TTC549 (cell line): ENCODE data around the gene KCNQ1.

Experiments
- FAIRE-seq: peaks from 2 replicates; lab custom pipeline; 2012; peaks lifted over from hg19 to GRCh38; lab: Jason Lieb, UNC

Gene KCNQ1

DNA sequence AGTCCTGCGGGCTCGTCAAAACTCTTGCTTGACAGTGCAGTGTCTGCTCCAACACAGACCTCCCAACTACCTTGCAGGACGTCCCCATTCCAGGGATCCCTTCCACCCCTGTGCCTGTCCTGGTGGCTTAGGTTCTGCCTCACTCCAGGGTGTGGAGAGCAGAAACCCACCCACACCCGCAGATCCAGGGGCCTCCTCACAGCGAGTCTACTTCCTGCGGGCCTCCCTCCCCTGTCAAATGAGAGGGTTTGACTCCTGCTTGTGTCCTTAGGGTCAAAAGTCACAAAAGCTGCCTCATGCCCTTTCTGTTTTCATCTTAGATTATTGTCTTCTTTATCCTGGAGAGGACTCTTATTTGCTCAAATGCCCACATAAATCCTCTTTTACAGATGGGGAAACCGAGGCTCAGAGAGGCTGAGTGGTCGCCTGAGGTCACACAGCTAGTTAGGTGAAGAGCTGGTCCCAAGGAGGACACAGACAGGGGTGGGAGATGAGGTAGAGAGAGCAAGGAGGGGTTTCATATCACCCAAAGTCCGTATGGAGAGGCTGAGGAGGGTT lies 336.1 kb downstream of the KCNQ1 start:
- FAIRE-seq = no peak

DNA sequence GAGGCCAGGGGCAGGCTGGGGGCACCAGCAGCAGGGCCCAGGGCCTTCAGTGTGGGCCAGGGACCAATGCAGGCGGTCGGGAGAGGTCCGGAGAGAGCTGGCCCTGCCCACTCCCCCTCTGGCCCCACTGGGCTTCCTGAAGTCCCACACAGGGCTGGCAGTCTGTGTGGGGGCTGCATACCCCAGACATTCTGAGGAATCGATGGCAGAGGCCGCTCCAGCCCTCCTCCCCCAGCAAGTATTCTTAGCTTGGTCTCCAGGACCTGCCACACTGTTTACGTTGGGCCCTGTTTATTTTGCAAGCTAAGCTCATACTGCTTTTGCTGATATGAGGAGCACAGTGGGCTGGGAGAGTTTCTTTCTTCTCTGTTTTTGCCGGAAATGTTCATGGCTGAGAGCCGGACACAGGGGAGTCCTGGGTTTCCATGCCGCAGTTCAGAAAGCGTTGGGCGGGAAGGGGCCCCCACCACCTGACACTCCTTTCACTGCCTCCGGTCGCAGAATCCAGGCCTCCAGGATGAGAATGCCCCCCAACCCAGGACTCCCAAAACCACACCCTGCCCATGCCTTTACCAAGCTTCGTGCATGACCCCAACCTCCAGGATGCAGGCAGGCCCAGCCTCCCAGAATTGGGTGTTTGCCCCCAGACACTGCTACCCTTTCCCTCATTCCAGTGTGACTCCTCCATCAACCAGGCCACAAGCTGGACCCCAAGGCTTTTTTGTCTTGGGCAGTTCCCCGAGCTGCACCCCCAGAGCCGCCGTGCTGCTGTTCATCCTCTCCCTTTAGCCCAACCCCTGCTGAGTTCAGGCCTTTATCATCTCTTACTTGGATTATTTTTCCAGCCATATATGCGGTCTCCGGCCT lies 336.8 kb downstream of the KCNQ1 start:
- FAIRE-seq = no peak

DNA sequence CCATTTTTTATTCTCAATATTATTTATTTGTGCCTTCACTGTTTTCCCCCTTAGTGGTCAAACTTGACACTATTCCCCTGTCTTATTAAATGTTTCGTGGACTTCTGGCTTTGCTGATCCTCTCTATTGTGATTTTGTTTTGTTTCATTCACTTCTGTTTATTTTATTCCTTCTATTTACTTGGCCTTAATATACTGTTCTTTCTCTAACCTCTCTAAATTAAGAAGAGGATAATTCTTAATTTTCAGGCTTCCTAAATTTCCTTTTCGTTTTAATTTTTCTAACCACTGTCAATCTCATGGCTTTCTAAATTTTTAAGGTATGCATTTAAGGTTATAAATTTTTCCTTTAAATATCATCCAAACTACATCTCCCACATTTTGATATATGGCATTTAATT lies 338.0 kb downstream of the KCNQ1 start:
- FAIRE-seq = no peak

DNA sequence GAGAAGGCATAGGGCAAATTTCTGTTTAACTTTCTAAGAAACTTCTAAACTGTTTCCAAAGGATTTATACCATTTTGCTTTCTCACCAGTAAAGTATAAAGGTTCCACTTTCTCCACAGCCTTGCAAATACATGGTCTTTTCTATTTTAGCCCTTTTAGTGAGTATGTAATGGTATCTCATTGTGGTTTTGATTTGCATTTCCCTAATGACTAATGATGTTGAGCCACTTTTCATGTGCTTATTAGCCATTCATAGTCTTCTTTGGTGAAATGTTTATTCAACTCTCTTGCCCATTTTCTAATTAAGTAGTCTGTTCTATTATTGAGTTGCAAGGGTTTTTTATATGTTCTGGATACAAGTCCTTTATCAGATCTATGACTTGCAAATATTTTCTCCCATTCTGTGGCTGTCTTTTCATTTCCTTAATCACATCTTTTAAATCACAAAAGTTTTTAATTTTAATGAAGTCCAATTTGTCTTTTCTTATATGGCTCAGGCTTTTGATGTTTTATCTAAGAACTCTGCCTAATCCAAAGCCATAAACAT lies 338.8 kb downstream of the KCNQ1 start:
- FAIRE-seq = no peak

DNA sequence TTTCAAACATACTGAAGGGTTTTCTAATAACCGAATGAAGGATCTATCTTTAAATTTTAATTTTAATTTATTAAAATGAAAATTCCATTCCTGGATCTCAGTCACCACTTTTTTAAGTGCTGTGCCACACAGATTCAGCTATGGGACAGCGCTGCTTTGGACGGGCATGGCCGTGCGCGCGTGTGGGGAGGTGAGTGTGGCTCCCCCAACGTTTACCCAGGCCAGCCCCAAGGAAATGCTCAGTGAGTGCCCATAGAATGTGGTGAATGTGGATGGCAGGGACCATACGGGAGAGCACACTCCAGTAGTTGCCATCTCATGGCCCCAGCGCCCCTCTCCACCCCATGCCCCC lies 343.0 kb downstream of the KCNQ1 start:
- FAIRE-seq = no peak

DNA sequence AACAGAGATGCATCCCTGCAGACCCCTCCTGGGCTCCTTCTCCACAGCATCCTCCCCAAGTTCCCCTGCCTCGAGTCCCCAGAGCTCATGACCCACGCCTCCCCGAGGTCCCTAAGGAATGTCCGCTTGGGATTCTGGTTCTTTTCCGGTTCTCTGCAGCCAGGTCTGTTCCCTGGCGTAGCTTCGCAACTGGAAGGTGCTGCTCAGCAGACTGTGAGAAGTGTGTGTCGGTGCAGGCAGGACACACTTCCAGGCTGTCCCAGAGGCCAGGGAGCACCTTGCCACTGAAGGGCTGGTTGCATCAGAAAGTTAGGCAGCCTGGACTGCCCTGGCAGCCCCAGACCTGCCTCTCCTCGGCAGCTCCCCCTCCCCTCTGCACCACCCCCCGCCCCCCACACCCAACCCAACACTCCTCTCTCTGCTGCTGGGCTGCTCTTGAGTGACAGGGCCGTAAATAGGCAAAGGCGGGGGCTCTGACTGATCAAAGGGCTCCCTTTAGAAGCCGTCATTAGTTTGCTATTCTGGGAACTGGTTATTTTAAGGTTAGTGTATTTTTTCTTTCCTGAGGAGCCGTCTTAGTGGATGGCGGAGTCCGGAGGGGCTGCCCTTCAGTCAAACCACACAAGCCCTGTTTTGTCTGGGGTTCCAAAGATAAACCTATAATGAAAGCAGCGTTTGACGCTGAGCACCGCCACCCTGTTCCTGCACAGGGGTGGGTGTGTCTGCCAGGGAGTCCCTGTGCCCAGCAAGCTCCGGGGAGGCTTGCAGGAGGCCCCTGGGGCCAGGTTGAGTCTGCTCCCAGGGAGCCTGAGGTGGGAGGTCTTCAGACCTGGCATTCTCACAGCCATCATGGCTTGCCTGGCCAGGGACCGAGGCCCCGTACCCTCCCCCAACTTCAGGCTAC lies 343.6 kb downstream of the KCNQ1 start:
- FAIRE-seq = no peak

DNA sequence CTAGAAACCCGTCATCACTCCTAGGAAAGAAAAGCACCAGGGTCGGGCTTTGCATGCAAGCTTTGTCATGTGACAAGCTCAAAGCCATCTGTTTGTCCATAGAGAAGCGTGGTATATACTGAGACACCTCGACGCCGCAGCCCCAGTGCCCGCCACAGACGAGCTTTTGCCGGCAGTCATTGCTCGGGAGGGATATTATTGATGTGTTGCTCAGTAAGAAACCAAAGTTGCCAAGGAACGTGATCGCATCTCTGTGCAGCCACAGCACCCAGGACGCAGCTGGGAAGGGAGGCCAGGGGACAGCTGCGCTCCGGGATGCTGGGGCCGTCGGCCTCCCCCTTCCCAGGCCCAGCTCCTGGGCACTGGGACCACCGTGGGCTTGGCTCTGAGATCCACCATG lies 344.5 kb downstream of the KCNQ1 start:
- FAIRE-seq = no peak

DNA sequence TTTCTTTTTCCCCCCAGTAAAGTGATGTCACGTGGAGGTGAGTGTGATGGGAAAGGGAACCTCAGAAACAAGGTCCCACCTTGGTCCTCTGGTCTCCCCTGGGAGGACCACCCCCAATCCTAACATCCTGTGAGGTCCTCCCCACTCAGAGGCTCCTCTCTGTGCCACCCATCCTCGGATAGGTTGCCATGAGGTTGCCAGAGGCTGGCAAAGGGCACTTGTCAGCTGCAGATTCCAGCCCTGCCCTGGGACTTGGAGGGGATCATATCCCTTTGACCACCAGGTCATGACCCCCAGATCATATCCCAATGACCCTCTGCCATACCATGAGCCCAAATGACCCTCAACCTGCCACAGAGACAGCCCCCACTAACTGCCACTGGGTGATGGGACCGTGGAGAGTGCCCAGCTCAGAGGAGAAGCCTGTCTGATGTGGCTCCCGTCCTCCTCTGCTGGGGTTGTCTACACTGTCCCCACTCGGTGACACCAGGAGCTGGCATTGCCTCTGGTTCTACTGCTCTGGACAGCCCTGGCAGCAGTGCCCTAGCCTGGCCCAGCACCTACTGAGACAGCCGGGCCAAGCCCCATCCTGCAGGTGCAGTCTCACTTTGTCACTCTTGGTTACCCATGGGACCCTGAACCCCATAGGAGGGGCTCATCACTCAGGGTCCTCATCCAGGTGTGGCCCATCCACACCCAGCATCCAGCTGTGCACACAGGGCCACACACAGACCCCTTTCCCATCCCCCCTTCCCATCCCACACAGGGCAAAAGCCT lies 345.2 kb downstream of the KCNQ1 start:
- FAIRE-seq = no peak

DNA sequence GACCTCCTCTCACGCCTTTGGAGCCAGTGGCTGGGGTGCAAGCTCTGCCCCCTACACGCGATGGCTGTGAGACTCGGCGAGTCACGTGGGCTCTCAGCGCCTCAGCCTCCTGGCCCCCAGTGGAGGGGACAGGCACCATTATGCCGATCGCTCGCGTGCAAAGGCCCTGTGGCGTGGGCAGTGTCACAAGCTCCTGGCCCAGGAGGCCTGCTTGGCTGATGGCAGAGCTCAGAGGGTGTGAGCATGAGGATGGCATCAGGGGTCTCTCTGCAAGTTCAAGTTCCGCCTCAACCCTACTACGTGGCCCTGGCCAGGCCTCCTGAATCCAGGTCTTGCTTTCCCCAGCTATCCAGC lies 345.7 kb downstream of the KCNQ1 start:
- FAIRE-seq = no peak

DNA sequence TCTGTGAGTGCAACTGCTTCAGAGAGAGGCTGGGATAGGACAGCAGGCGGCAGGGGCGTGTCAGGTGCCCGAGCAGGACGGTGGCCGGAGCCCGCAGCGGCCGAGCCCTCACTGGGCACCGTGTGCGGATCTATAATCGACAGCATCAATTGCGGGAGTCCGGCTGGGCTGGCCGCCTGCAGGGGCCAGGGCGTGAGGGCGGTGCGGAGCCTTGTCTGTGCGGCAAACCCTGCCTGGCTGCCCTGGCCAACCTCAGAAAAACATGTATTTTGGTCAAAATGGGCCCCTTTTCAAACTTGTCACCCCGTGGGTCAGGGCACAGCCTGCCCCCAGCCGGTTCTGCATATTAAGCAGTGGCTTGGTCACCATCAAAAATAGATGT lies 346.3 kb downstream of the KCNQ1 start:
- no peak for FAIRE-seq

DNA sequence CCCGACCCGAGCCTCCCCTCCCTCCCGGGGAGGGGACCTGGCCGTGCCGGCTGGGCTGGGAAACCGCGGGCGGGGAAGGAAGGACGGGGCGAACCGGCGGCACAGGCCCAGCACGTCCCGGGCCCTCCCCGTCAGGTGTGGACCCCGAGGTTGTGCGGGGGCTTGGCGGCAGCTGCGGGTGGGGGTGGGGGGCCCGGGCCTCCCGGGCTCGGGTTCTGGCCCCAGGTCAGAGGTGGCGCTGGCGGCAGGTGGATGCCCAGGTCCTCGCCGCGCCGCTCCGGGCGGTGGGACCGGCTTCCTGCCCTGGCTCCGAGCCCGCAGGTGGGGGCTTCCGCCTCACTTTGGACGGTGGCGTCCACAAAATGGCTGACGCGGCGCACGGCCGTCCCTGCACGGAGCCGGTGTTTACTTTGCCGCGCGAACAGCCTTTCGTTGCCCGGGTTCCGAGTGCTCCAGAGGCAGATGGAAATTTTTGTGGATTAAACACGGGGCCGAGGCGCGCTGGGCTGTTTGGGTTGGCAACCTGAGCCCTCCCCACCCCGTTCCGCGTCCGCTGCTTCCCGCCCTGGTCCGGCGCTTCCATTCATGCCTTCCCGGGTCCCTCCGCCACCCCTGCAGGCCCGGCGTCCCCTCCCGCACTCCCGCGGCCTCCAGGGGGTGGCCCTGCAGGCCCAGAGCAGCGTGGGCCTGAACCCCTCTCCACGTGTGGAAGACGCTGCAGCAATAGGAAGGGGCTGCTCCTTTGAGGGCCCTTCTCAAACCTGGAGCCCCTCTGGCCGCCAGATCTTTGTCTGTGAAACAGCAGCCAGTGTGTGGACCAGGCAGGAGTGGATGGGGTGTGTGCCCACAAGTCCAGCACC lies 346.9 kb downstream of the KCNQ1 start:
- no peak for FAIRE-seq

DNA sequence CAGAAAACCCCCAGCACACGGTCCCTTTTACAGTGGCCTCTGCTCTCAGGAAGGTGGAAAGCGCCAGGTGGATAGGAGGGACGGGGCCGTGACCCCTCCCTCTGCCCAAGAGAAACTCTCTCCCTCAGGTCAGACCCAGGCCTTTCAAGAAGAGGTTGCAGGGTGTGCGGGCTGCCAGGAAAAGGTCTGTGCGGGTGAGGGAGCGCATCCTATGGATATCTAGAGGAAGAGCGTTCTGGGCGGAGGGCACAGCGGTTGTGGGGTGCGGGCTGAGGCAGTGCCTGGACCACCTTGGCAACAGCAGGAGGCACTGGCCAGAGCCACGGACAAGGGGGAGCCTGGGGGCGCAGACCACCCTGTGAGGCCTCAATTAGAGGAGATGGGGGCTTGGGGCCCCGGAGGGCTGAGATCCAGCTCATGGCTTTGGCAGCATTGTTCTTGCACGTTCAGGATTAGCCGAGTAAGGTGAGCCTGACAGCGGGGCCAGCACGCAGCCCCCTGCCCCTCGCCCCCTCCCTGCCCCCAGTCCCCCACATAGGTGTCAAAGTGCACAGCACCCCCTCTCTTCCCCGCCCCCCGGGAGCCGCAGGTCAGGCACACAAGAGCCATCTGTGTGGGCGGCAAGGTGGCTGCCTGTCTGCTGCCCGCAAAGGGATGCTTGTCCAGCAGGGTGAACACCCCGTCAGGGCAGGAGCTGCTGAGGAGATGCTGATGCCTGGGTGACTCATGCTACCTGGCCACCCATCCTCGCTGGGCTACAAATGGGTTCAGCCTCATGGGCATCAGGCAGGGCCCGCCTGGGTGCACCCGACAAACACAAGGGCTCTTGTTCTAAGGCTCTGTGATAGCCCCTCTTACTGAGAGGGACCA lies 347.8 kb downstream of the KCNQ1 start:
- no peak for FAIRE-seq

DNA sequence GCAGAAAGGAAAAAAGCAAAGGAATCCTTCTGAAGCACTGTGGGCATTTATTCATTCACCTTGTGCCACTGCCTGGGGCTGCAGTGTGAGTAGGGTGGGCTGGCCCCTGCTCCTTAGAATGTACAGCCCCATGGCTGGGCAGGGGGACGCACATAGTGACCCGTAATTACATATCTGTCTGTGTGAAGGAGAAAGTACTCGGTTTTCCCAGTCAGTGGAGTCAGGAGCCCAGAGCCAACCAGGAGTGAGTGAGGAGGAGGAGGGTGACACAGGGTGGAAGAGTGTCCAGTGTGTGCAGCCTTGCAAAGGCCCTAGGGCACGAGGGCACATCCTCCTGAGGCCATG lies 348.9 kb downstream of the KCNQ1 start:
- no peak for FAIRE-seq

DNA sequence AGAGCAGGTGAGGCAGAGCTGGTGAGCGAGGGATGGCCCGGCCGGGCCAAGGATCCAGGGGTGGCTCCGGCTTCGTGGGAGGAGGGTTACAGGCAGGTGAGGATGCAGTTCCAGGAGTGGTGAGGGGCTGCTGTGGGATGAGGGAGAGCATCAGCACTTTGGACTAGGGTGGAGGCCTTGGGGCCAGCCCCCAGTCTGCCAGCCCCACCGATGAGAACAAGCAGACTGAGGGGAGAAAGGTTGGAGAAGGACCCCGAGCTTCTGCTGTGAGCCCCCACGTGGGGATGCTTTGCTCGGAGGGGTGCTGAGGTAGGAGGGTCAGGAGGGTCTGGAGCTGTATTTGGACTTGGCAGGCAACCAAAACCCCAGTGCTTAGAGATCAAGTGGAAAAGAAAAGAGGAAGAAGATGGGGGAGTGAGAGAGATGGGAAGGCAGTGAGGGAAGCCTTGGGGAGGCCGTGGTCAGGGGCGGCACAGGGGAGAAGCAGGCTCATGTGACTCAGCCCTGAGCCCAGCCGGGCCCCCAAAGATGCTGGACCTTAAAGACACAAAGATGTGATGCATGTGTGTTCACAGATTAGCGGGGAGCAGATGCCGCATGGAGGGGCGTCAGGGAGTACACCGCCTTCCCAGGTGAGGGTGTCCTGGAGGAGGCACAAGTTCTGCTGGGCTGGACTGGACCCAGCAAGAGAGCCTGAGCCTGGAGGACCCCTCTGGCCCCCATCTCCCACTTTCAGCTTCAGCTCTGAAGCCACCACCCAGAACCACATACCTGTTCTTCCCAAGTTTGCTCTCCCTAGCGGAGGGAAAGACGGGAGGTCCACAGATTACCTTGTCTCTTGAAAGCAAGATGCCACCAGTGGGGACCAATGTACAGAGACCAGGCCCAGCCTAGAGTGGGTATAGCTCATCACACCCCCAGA lies 349.5 kb downstream of the KCNQ1 start:
- FAIRE-seq = no peak

DNA sequence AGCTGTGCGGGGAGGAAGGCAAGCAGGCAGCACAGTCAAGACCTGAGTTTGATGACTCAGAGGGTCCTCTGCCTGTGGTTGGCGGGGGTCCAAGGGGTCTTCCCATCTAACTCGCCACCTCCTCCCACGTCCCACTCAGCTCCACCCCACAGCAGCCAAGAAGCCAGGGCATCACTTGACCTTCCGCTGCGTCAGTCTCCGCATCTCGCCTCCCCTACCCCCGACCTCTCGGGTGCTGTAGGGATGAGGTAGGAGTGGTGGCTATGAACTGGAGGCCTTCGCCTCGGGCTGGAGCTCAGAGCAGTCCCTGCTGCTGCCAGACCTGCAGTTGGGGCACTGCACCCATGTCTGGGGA lies 350.1 kb downstream of the KCNQ1 start:
- FAIRE-seq = no peak

DNA sequence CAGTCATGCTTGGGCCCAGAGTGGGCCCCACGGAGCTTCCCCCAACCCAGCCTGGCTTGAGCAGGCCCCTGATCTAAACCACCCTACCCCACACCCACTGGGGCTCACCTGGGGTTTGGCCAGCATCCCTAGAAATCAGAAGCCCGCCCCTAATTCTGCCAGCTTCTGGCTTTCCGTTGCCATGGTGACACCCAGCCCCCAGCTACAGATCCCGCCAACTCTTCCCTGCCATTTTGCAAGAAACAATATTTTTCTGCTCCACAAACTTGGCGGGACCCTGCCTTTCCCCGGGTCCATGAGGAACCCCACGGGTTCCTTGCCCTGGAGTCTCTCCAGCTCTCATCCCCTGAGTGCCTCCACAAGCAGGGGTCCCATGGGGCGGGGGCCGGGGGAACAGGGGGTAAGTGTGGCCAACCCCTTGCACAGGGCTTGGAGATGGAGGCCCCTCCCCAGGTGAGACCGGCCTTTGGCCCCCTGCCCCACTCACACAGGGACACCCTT lies 350.7 kb downstream of the KCNQ1 start:
- no peak for FAIRE-seq

DNA sequence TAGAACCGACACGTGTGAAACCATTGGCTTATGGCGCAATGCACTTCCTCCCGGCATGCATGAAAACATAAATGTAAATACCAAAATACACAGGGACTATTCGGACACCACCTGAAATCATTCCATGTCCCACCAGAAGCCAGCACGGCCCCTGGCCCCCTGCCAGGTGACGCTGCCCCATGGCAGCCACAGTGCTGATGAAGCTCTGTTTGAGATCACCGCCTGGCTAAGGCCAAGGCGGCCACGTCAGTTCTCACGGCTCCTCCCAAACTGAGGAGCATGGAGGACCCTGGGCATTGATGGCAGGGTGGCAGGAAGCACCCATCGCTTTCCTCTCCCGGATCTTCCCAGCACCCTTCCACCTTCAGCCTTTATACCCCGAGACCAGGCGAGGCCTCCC lies 351.3 kb downstream of the KCNQ1 start:
- FAIRE-seq = no peak

DNA sequence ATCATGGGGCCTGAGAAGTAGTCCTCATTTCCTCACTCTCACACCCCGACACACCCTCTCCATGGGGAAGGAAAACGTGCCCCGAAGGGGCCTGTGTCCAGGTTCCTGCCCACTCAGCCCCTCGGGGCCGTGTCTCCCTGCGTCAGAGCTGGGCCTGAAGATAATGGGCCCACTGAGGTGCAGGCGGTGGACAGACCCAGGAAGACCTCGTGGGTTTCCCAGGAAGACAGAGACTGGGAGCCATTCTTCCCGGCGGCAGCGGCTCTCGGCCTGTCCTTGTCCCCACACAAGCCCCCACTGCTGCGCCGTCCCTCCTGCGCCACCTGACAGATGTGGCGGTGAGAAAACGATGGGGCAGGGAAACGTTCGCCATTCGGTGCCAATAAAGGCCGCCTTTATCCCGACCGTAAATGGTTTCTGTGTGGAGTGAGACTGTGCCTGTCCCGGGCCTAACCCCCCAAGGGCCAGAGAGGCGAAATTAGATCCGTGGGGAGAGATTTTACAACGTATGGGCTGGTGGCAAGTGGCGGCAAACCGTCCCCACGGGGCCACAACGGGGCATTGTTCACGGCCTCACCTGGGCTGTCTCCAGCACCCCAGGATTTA lies 351.8 kb downstream of the KCNQ1 start:
- no peak for FAIRE-seq
